Dermis blood vessel endothelial cell (primary cell): ENCODE data around the gene WWOX. TPM values are rescaled to one million over a fixed set of nuclear protein-coding genes. Genes with fewer than 3 reads are reported as not detected.

Experiments used
- DNase-seq: peaks from one replicate; pipeline ENCODE4 v3.0.0; 2010
- total RNA-seq: library from RNA; depleted of rRNA; stranded (reverse); fragments of >200 nt; gene quantifications from 2 replicates; pipeline ENCODE4 v1.2.3, GENCODE V29; 2014

WWOX gene
- total RNA-seq, 1 donor from 2014 or later: 14.5 TPM

- no peak for DNase-seq
Measured at GRCh38 chr16:78230832-78231231, 131.4 kb downstream of the WWOX start.

DNA sequence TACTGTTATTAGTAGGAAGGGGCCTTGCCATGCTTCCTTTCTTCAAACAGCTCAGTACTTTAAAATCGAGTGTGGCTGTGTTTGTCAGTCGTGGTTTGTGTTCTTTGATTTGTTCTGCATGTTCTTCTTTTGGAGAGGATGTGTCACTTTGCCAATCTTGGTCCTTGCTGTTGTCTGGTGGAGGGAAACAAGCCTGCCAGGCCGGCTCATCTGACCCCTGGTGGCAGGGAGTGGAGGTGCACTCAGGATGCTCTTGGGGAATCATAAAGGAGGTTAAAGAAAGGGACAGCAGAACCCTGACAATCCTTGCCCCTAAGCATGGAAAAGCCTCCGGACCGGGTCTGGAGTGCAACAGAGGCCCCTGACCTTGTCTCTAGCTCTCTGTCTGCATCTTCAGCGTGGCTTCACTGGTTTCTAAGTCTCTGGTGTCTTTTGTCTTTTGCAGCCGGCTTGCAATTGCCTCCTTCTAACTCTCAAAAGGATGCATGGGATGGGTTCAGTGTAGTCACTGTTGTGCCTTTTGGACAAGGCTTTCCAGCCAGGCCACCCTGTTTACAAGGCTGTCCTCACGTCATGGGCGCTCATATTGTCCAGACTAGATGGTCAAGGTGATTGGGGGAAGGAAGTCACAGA is 135.8 kb downstream of the WWOX start:
- peak; percentile 62 for DNase-seq

GRCh38 chr16:78235876-78236275 is 136.4 kb downstream of the WWOX start:
- DNase-seq: no peak

GRCh38 chr16:78237841-78238240 is 138.4 kb downstream of the WWOX start:
- no peak for DNase-seq

DNA sequence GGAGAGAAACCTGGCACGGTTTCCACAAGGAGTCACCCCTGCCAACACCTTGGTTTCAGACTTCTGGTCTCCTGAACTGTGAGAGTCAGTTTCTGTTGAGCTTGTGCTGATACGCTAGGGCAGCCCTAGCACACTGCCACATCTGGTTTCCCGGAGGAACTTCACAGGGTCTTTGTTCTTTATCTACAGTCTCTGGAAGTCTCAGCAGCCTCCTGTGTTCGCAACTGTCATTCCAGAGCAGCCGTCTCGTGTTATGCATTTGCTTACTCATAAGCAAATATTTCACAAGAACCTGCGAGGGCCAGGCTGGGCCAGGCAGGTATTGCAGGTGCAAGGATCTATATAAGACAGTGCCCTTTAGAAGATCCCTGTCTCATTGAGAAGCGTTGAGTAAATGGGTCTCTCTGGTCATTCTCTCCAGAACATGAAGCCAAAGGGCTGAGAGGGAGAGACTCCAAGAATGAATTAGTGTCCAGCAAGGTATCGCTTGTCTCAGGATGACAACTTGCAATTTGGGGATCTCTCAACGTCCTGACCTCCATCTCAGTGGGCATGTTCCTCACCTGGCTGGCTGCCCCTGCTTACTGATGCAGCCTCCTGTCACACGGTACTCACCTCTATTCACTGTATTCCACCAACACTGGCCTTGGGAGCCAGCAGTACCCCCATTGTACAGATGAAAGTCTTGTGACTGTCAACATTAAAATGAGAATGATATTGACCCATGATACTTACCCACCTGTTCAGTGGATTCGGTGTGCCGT is 141.2 kb downstream of the WWOX start:
- no peak for DNase-seq

DNA sequence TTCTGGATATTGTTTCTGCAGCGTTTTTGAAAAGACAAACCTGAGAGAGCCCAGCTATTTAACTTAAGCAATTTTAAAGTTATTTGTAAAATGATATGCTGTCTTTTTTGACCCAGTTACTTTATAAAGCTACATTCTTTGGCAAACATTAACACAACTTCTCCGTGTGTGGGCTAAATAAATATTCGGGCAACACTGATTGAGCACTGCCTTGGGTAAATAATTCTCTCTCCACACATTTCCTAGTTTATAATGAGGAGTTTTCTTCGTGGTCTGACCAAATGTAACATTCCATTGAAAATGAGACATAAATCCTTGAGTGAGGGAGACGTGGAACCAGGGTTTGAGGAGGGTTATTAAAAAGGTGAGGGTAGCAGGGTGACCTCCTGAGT is 142.8 kb downstream of the WWOX start:
- no peak for DNase-seq

DNA sequence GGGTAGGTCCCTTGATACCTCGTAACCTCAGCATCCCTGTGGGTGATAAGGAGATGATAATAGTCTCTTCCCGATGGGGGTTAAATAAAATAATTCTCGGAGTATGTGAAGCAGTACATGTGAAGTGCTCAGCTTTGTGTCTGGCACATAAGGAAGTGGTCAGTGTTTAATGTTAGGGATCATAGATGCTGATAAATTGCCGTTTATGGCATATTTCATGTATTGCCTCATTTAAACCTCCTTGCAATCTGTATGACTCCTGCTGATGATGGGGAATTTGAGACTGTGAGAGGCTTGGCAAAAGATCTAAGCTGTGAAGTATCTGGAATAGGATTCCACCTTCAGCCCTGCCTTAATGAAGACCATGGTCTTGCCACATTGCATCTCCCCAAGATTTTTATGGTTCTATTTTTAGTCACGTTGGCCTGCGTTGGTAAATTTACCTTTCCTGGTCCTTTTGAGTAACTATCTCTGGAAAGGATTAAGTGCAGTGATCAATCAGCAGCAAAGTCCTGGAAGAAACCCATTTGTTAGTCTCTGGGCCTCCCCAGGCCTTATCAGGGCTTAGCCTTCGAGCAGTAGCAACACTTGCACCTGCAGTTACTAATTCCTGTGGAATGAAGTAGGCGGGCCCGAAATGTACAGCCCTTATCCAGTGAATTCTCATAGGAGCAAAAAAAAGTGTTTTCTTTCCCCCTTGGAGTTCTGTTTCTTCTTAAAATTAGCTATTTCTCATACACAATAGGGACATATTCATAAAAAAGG is 144.9 kb downstream of the WWOX start:
- DNase-seq: no peak

- no peak for DNase-seq
Measured at GRCh38 chr16:78246559-78246958, 147.1 kb downstream of the WWOX start.

DNA sequence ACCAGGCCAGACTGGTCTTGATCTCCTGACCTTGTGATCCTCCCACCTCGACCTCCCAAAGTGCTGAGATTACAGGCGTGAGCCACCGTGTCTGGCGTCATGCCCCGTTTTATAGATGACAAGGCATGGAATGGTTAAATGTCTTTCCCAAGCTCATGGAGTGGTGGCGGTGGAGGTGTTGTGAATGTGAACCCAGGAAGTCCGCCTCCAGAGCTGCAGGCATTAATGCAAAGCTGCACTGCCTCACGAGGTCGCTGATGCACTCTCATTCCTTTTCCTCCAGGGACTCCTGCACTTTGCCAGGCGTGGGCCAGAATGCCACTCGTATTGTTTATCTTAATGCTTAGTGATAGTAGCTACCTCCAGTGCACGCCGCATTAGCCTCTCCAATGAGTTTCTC is 149.6 kb downstream of the WWOX start:
- DNase-seq: no peak

- no peak for DNase-seq
Measured at GRCh38 chr16:78249832-78250231, 150.4 kb downstream of the WWOX start.

DNA sequence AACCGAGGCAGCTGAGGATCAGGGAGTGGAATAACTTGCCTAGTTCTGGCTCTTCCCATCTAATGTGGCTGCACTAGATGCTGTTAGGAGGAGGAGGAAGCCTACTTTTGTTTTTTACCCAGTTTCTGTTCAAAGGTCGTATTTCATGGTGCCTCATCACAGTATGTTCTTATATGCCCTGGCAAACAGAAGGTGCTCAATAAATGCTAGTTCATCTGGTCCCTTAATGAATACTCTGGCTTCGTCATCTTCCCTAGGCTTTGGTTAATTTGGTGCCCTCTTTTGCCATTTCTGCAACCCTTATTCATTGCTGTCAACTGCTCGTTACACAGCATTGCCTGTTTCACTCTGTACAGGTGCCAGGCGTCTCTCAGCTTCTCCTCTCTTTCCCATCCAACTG is 151.7 kb downstream of the WWOX start:
- no peak for DNase-seq

GRCh38 chr16:78252757-78253156 is 153.3 kb downstream of the WWOX start:
- DNase-seq: no peak

GRCh38 chr16:78254841-78255240 is 155.4 kb downstream of the WWOX start:
- no peak for DNase-seq

GRCh38 chr16:78256686-78257375 is 157.4 kb downstream of the WWOX start:
- no peak for DNase-seq

GRCh38 chr16:78257376-78257728 is 157.9 kb downstream of the WWOX start:
- DNase-seq: no peak

DNA sequence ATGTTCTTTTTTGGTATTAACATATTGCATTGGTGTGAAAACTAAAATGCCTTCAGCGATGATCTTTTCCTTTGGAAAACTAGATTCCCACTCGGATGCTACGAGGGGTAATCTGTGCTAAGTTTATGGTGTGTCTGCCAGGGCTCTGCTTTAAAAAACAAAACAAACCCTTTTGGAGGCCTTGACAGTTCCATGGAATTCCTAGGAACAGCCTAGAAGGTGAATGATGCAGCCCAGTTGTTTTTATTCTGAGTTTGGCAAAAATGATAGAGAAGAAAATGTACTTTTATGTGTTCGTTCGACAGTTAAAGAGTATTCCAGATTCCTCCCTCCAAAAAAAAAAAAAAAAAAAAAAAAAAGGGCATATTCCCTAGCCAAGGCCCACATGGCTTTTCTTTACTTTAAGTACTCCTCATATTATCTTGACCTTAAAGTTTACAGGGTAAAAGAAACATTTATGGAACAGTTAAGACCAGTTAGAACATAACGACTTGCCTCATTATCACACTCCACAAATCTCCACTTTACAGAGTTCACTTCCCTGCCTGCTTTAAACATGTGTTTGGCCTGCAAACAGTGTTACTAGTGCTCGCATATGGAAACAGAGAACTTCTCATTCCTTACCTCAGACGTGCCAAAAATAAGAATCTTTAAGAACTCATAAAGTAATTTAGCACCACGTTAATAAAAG is 159.1 kb downstream of the WWOX start:
- DNase-seq: no peak

GRCh38 chr16:78259873-78260272 is 160.4 kb downstream of the WWOX start:
- no peak for DNase-seq

DNA sequence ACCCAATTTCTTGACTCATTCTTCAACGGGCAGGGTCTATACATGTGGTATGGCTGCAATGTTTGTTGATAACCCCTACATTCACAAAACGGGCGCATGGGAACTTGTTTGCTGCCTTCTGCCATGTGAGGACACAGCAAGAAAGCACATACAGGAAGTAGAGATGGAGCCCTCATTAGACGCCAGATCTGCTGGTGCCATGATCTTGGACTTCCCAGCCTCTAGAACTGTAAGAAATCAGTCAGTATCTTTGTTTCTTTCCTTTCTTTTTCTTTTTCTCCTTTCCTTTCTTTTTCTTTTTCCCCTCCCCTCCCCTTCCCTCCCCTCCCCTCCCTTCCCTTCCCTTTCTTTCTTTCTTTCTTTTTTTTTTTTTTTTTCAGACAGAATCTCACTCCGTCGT is 165.2 kb downstream of the WWOX start:
- DNase-seq: no peak

- DNase-seq: no peak
Measured at GRCh38 chr16:78269256-78269655, 169.8 kb downstream of the WWOX start.

GRCh38 chr16:78271981-78272380 is 172.5 kb downstream of the WWOX start:
- no peak for DNase-seq

DNA sequence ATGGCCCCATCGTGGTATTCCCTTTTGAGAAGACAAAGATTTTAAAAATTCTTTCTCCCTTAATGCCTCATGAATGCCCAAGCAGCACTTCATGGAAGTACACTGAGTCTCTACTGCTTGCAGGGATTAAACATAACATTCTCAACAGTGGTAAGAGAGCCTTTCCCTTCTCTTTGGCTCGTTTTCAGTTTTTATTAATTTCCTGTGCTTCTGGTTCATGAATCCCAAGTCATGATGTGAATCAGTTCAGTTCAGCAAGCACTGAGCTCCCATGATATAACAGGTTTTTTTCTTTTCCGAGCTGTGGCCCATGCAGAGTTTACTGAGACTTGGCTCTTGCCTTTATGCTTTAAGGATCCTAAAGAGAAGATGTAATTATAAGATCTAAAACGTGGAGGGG is 175.3 kb downstream of the WWOX start:
- no peak for DNase-seq

DNA sequence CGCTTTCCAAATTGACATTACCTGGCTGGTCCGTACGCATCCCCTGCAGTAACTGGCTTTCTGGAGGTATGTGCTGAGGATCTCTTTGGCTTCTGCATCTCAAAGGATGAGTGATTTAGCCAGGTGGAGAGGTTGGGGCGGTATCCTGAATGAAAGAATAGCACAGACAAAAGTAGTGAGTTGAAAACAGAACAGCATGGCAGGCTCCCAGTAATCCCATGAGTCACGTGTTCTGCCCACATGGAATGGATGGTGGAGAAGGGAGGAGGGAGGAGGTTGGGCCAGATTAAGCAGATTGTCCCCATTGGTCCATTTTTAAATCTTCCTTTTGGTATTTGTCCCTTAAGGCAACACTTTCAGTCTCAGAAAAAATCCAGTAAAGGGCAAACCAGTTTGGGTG is 176.0 kb downstream of the WWOX start:
- no peak for DNase-seq
